ENCODE data around the gene GLP2R.

DNA sequence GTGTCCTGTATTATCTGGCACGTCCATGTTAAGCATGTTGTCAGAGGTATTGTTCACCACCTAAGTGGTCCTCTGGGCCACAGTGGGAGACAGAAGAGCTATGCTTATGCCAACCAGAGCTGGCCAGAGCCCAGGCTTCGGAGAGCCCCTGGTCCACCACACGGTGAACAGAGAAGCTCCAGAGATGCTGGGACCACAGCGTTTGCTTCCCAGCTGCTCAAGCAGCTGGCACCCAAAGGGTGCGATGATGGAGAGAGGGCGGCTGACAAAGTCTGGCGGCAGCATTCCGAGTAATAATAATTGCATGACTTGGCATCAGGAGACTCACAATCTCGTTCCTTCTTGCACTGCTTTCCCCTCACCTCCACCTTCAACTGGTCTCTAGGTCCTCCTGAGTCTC lies 115.1 kb downstream of the GLP2R start:
- TF ChIP-seq, protein P1, sequence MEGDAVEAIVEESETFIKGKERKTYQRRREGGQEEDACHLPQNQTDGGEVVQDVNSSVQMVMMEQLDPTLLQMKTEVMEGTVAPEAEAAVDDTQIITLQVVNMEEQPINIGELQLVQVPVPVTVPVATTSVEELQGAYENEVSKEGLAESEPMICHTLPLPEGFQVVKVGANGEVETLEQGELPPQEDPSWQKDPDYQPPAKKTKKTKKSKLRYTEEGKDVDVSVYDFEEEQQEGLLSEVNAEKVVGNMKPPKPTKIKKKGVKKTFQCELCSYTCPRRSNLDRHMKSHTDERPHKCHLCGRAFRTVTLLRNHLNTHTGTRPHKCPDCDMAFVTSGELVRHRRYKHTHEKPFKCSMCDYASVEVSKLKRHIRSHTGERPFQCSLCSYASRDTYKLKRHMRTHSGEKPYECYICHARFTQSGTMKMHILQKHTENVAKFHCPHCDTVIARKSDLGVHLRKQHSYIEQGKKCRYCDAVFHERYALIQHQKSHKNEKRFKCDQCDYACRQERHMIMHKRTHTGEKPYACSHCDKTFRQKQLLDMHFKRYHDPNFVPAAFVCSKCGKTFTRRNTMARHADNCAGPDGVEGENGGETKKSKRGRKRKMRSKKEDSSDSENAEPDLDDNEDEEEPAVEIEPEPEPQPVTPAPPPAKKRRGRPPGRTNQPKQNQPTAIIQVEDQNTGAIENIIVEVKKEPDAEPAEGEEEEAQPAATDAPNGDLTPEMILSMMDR (IDR thresholded peaks at IDR 0.05), result no peak
- no peak for TF ChIP-seq EP300 (IDR thresholded peaks at IDR 0.05)
